Mucosa of descending colon (tissue), 3 donors: ENCODE results near the gene ADRB2. TPM values are rescaled to one million over a fixed set of nuclear protein-coding genes. Genes with fewer than 3 reads are reported as not detected.
A peak's percentile ranks its signal among the peaks of the same experiment; 100 is the strongest.

ENCODE experiments used
- ATAC-seq: fragments of 200-7000 bp; cut with Tn5 transposase; one replicate; pipeline ENCODE4 v1.9.1; 2020; ENCODE audit warnings: mild to moderate bottlenecking, moderate library complexity
- DNase-seq, 3 donors: peaks; one replicate each; pipeline ENCODE4 v3.0.0-alpha.2; 2020
- H3K36me3 ChIP-seq: fragments of 200-600 bp; one replicate; pipeline ENCODE4 v1.8.0; 2021; ENCODE audit warnings: low read depth, mild to moderate bottlenecking
- H3K4me1 ChIP-seq: fragments of 200-600 bp; one replicate; pipeline ENCODE4 v1.8.0; 2021; ENCODE audit warnings: low read depth, mild to moderate bottlenecking
- H3K4me3 ChIP-seq: fragments of 200-600 bp; one replicate; pipeline ENCODE4 v1.8.0; 2021; ENCODE audit warnings: mild to moderate bottlenecking
- H3K9me3 ChIP-seq: fragments of 200-600 bp; one replicate; pipeline ENCODE4 v1.8.0; 2021; ENCODE audit warnings: mild to moderate bottlenecking
- intact Hi-C, 2 donors: fragments of 100-400 bp; cut with DNase I in 1 of 2; cut with micrococcal nuclease in 1 of 2; formaldehyde crosslinking; loops; one replicate each; pipeline versions ENCODE4 v1.11.0 to v1.11.1; 2022; cut with DNase I, micrococcal nuclease
- total RNA-seq, 3 donors: library from RNA; stranded (reverse); fragmentation: NEBNext Ultra II Directional in 2 of 3; extraction: Animal tissue kit (Norgen Biotek cat#: 25700) in 2 of 3; gene quantifications; one replicate each; pipeline versions ENCODE4 v1.2.1 to v1.2.4, GENCODE V29; 2021 to 2023
- TF ChIP-seq, protein P1 (sequence below): fragments of 200-600 bp; IDR thresholded peaks from one replicate; pipeline ENCODE4 v1.8.0; 2022; ENCODE audit warnings: antibody characterized with exemption, mild to moderate bottlenecking
- donor health status: DM: no; HTN: no; CAD: no; lungs with moderate emphysema.
- donor health status: DM: no; HTN: no; CAD: no.
- donor health status: DM: no; HTN: yes; CAD: no.

The ADRB2 gene
- total RNA-seq, 3 donors from 2014 or later = 0.41 to 3.1 (median 1.4) TPM

DNA sequence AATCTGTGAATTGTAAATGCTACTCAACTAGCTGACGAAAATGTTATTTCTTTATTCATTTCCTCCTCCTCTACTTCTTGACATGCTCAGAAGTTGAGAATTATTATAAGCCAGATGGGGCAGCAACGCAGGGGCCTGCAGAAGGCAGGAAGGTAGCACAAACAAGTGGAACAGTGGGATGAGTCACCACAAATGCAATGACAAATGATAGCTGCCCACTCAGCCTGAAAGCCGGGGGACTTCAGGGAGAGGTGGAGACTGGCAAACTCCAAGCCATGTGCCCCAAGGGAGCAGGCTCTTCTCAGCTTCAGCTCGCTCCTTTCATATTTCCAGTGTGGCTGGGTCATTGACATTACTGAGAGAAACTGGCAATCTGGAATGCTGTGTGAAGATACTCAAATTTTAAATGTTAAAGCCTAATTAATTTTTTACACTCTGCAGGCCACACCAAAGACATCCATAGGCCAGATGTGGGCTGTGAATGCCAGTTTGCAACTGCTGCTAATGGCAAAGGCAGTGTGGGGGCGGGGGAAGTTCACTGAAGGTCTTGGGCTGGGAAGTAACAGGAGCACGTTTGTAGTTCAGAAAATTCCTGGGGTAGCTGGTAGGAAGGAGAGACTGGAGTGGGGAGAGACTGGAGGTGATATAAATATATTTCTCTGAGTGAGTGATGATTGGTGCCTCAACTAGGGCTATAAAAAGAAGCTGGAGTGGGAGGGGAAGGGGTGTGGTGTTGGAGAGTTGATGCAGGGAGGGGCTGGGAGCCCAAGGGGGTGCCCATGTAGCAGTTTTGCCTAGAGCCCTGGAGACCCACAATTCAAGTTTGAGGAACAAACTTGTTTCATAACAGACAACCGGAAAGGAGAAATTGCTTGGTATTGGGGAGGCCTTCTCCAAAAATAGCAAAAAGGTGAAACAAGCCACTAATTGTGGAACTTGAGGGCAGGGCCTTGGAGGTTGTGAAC lies 20.8 kb upstream of the ADRB2 start:
- TF ChIP-seq, protein P1, sequence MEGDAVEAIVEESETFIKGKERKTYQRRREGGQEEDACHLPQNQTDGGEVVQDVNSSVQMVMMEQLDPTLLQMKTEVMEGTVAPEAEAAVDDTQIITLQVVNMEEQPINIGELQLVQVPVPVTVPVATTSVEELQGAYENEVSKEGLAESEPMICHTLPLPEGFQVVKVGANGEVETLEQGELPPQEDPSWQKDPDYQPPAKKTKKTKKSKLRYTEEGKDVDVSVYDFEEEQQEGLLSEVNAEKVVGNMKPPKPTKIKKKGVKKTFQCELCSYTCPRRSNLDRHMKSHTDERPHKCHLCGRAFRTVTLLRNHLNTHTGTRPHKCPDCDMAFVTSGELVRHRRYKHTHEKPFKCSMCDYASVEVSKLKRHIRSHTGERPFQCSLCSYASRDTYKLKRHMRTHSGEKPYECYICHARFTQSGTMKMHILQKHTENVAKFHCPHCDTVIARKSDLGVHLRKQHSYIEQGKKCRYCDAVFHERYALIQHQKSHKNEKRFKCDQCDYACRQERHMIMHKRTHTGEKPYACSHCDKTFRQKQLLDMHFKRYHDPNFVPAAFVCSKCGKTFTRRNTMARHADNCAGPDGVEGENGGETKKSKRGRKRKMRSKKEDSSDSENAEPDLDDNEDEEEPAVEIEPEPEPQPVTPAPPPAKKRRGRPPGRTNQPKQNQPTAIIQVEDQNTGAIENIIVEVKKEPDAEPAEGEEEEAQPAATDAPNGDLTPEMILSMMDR = no peak
- no peaks in the 10 kb centered on the region for H3K36me3 ChIP-seq

DNA sequence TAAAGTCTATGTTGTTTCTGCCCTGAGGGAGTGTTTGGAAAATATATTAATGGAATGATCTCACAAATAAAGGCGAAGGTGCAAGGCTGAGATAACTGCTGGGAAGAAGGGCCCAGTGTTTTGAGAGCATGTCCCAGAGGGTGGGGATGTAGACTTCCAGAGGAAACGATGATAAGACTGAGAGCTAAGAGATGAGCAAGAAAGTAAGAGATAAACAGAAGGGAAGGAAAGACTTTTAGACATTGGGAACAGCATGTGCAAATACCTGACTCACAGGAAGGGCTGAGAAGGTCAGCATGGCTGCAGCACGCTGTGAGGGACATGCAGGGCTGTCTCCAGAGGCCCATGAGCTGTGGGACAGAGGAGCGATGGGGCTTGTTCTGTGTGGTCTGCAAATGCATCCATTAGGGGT lies 19.9 kb upstream of the ADRB2 start:
- intact Hi-C loops = no loop called here
- Histone ChIP-seq H3K4me3 (no peak overlapping the region), H3K4me1 (peaks cover 10% of the 10 kb centered on the region), H3K36me3 (no peaks in the 10 kb centered on the region), H3K9me3 (no peaks in the 10 kb centered on the region)
- TF ChIP-seq, protein P1 = no peak
- ATAC-seq (no peak), DNase-seq (no peak)

More for the DNA sequence above, 20.8 kb upstream of the ADRB2 start:
- ATAC-seq (peak; percentile 14), DNase-seq (peak in 1 of 3 donors; percentile 34)
- peaks cover 10% of the 10 kb centered on the region for H3K4me1 ChIP-seq
- H3K4me3 ChIP-seq = no peak overlapping the region
- intact Hi-C loops = no loop called here
- no peaks in the 10 kb centered on the region for H3K9me3 ChIP-seq

DNA sequence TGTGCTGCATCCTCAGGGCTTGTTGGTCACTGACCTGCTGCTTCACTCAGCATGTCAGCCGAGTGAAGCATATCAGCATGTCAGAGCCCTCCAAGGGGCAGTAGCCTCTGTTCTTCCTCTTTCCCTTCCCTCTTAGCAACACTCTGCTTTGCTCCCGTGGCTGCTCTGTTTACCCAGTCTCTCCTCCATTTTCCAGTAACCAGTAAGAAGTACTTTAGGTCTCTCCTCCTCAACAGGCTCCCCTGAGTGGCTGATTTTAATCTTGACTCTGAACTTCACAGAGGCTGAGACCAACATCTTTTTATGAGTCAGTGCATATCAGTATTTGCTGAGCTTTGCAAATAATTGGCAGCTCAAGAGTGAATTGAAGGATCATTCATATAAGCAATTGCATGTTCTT lies 18.6 kb upstream of the ADRB2 start:
- TF ChIP-seq, protein P1 = no peak
- ATAC-seq (peak; percentile 49), DNase-seq (no peak)
- intact Hi-C loops = no loop called here
- Histone ChIP-seq H3K4me3 (no peak overlapping the region), H3K9me3 (no peaks in the 10 kb centered on the region), H3K4me1 (peaks cover 10% of the 10 kb centered on the region), H3K36me3 (no peaks in the 10 kb centered on the region)

DNA sequence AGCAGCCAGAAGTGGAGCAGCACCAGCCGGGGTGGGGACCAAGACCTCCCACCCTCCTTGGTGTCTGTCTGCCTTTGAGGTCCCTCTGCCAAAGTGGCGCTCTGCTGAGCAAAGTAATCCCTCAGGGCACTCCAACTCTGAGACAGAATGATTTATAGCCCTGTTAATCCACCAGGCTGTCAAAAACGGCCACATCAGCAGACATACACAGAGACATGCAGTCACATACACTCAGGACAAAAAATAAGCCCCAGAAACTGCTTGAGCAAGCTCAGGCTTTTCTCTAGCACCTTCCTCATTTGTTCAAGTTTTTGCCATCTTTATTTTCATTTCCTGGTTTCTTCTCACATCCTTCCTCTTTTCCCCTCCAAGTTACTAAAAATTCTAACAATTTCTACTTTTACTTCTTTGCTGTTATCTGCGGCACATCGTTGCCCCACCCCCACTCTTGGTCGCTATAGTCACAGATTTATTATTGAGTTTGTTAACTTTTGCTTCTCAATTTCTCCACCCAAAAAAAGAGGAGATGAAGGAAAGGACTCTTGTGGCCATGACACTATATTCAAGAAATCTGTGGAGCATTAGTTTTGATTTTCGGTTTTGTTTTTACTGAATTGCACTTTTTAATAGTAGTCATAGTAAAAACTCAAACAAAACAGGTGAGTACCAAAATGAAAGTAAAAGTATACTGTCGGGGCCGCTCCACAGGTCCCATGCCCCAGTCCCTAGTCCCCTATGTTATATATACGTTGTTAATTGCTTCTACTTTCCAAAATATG lies 17.4 kb upstream of the ADRB2 start:
- Histone ChIP-seq H3K9me3 (no peaks in the 10 kb centered on the region), H3K4me3 (no peak overlapping the region), H3K36me3 (no peaks in the 10 kb centered on the region), H3K4me1 (peaks cover 10% of the 10 kb centered on the region)
- intact Hi-C loops = no loop called here
- peak; percentile 73 for ATAC-seq
- peak in 1 of 3 donors; percentile 55 for DNase-seq
- TF ChIP-seq, protein P1 = no peak

DNA sequence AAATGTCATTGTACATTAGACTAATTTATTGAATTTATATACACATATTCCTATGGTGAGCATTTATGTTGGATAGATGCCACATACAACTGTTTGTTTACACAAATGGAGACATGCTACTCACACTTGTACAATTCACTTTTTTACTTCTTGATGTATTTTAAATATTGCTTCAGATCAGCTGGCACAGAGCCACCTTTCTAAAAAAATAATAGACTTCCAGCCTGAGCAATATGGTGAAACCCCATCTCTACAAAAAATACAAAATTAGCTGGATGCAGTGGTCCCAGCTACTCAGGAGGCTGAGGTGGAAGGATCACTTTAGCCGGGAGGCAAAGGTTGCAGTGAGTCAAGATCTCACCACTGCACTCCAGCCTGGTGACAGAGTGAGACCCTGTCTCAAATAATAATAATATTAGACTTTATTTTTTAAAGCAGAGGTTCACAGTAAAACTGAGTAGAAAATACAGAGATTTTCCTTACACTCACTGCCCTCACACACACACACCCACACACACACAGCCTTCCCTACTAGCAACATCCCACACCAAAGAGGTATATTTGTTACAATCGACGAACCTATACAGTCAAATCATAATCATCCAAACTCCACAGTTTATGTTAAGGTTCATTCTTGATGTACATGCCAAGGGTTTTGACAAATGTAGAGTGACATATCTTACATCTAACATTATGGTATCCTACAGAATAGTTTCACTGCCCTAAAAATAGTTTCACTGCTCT lies 16.5 kb upstream of the ADRB2 start:
- ATAC-seq (no peak), DNase-seq (no peak)
- H3K36me3 ChIP-seq = no peaks in the 10 kb centered on the region
- intact Hi-C loops = no loop called here
- TF ChIP-seq, protein P1 = no peak
- H3K4me3 ChIP-seq = no peak overlapping the region
- peaks cover 10% of the 10 kb centered on the region for H3K4me1 ChIP-seq
- no peaks in the 10 kb centered on the region for H3K9me3 ChIP-seq
